Psoas muscle (tissue), 8 donors: ENCODE data around the gene PCNX2. TPM values are rescaled to one million over a fixed set of nuclear protein-coding genes. Genes with fewer than 3 reads are reported as not detected.

ENCODE experiments used
- ATAC-seq, 4 donors: fragments of 200-7000 bp; cut with Tn5 transposase; one replicate each; pipeline ENCODE4 v1.9.1; 2020; ENCODE audit warnings: moderate library complexity in 3 of 4, mild to moderate bottlenecking in 2 of 4
- DNase-seq, 2 donors: peaks; one replicate each; pipeline ENCODE4 v3.0.0-alpha.2; 2020
- H3K27ac ChIP-seq: fragments of 200-600 bp; one replicate; pipeline ENCODE4 v1.8.0; 2022
- H3K27me3 ChIP-seq, 3 donors: fragments of 200-600 bp in 1 of 3; one replicate each; pipeline versions ENCODE4 v1.6.1 to v1.8.0; 2013 to 2022; ENCODE audit warnings: low read length in 2 of 3, mild to moderate bottlenecking in 2 of 3, moderate library complexity in 1 of 3; ENCODE audit not compliant: insufficient read depth in 3 of 3
- H3K36me3 ChIP-seq, 2 donors: fragments of 200-600 bp in 1 of 2; one replicate each; pipeline versions ENCODE4 v1.6.1 to v1.8.0; 2013 to 2022; ENCODE audit warnings: low read depth in 1 of 2, mild to moderate bottlenecking in 1 of 2, moderate library complexity in 1 of 2; ENCODE audit not compliant: insufficient read depth in 1 of 2
- H3K4me1 ChIP-seq: fragments of 200-600 bp; one replicate; pipeline ENCODE4 v1.8.0; 2022
- H3K4me3 ChIP-seq: fragments of 200-600 bp; one replicate; pipeline ENCODE4 v1.8.0; 2022; ENCODE audit warnings: mild to moderate bottlenecking
- H3K9me3 ChIP-seq: fragments of 200-600 bp; one replicate; pipeline ENCODE4 v1.8.0; 2022
- CTCF ChIP-seq: fragments of 200-600 bp; IDR thresholded peaks from one replicate; pipeline ENCODE4 v1.8.0; 2022; ENCODE audit warnings: antibody characterized with exemption
- WGBS, 3 donors: extraction: QIAGEN DNeasy Blood & Tissue Kit; methylation state at CpG; one replicate each; pipeline versions ENCODE4 v1.1.6 to v1.1.7; 2013; 5-methylcytosine and 5-hydroxymethylcytosine counted together
- intact Hi-C, 2 donors: fragments of 100-400 bp; cut with DNase I; formaldehyde crosslinking; loops; one replicate each; pipeline versions ENCODE4 v1.11.0 to v1.14.2; 2022
- polyA plus RNA-seq, 3 donors: library from polyadenylated mRNA; stranded (reverse); fragments of 200-250 nt; gene quantifications; one replicate each; pipeline ENCODE4 v1.2.3, GENCODE V29; 2013
- total RNA-seq, 4 donors: library from RNA; stranded (reverse); fragmentation: NEBNext Ultra II Directional in 2 of 4; extraction: Animal tissue kit (Norgen Biotek cat#: 25700) in 2 of 4; gene quantifications; one replicate each; pipeline versions ENCODE4 v1.2.1 to v1.2.4, GENCODE V29; 2021 to 2023
- donor health status: healthy with polysubstance abuse.
- donor health status: DM: no; HTN: no; CAD: no; lungs with moderate emphysema.
- donor health status: Bipolar disorder and iron deficiency.
- donor health status: healthy.
- donor health status: DM: yes; HTN: yes; CAD: no.
- donor health status: DM: no; HTN: no; CAD: no.
- donor health status: DM: no; HTN: no; CAD: no.
- donor health status: DM: yes; HTN: yes; CAD: no.

The PCNX2 gene
- total and polyA plus RNA-seq, 7 donors: 0.16 to 1.1 (median 0.54) TPM

GRCh38 chr1:233334092-233334491 lies 38.6 kb upstream of the PCNX2 start:
- no peak for ATAC-seq

GRCh38 chr1:233333086-233333485 lies 37.6 kb upstream of the PCNX2 start:
- H3K27me3 ChIP-seq: peaks cover 2 to 19% (median 5%) of the 10 kb centered on the region in 3 donors
- TF ChIP-seq CTCF: no peak
- H3K4me3 ChIP-seq: no peak overlapping the region
- no peaks in the 10 kb centered on the region for H3K9me3 ChIP-seq
- H3K4me1 ChIP-seq: no peaks in the 10 kb centered on the region
- intact Hi-C loops: no loop called here
- DNase-seq (no peak), ATAC-seq (no peak)
- 94 to 100% (median 100%) methylated on average over 1 of the region's 1 CpG for WGBS, 3 donors
- no peaks in the 10 kb centered on the region for H3K36me3 ChIP-seq
- no peak overlapping the region for H3K27ac ChIP-seq

More at GRCh38 chr1:233334092-233334491, 38.6 kb upstream of the PCNX2 start:
- Histone ChIP-seq H3K4me3 (no peak overlapping the region), H3K36me3 (no peaks in the 10 kb centered on the region), H3K27ac (no peak overlapping the region), H3K27me3 (peaks cover 0 to 12% (median 5%) of the 10 kb centered on the region in 3 donors), H3K9me3 (no peaks in the 10 kb centered on the region), H3K4me1 (no peaks in the 10 kb centered on the region)
- no peak for TF ChIP-seq CTCF
- DNase-seq: no peak
- intact Hi-C loops: no loop called here
- 82 to 86% (median 86%) methylated on average over 7 of the region's 7 CpGs for WGBS, 3 donors

GRCh38 chr1:233331676-233332519 lies 36.4 kb upstream of the PCNX2 start:
- Histone ChIP-seq H3K36me3 (no peaks in the 10 kb centered on the region), H3K4me3 (no peak overlapping the region), H3K27me3 (peaks cover 2 to 29% (median 3%) of the 10 kb centered on the region in 3 donors), H3K4me1 (no peaks in the 10 kb centered on the region), H3K9me3 (no peaks in the 10 kb centered on the region), H3K27ac (no peak overlapping the region)
- intact Hi-C loops: no loop called here
- no peak for DNase-seq
- WGBS, 3 donors: 68 to 73% (median 73%) methylated on average over 8 of the region's 8 CpGs
- ATAC-seq: no peak
- TF ChIP-seq CTCF: no peak

GRCh38 chr1:233328142-233328921 lies 32.8 kb upstream of the PCNX2 start:
- Histone ChIP-seq H3K4me3 (peak overlapping the region; percentile 67), H3K27ac (peak overlapping the region; percentile 16)

More at GRCh38 chr1:233328142-233328921, 32.8 kb upstream of the PCNX2 start:
- intact Hi-C loops: no loop called here
- no peak for TF ChIP-seq CTCF
- ATAC-seq (peak in 3 of 4 donors; percentile 26 to 34 (median 32)), DNase-seq (peak; percentile 19 to 49)
- WGBS, 3 donors: 1 to 2% (median 2%) methylated on average over 54 to 96 of the region's 96 CpGs
- Histone ChIP-seq H3K36me3 (no peaks in the 10 kb centered on the region), H3K9me3 (no peaks in the 10 kb centered on the region), H3K4me1 (no peaks in the 10 kb centered on the region), H3K27me3 (peaks cover 0 to 40% (median 2%) of the 10 kb centered on the region in 3 donors)
